GM19238 (cell line): Measurements from ENCODE around the gene CPXCR1.
"Not testable (repeated sequence)": the region's sequence is repeated elsewhere in the genome, so short reads cannot be mapped to it uniquely, and the experiment has no call there.

ENCODE experiments used
- DNase-seq: peaks from one replicate; pipeline ENCODE4 v3.0.0; 2011; ENCODE audit warnings: low spot score; ENCODE audit not compliant: insufficient read length

The CPXCR1 gene

DNA sequence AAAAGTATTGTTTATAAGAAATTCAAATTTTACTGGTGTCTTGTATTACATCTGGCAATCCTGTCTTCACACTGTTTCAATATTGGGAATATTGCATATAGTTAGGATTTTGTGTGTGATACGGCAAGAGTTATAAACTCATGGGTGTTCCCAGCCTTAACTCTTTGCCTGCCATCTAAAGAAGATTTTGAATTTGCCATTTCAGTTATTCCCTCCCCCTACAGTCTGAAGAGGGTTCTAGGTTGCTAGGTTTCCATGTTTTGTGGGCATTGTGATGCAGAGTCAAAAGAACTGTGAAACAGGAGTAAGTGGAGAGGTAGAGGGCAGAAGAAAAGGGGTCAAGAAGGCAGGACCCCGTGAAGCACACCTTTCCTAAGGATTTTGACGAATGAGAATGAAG lies at the start of gene CPXCR1:
Gene CPXCR1, plus strand, starts transcription at position 301 of the 400 bp plus-strand sequence. CDS start 6,190 bp downstream, outside the sequence.
- no peak for DNase-seq

DNA sequence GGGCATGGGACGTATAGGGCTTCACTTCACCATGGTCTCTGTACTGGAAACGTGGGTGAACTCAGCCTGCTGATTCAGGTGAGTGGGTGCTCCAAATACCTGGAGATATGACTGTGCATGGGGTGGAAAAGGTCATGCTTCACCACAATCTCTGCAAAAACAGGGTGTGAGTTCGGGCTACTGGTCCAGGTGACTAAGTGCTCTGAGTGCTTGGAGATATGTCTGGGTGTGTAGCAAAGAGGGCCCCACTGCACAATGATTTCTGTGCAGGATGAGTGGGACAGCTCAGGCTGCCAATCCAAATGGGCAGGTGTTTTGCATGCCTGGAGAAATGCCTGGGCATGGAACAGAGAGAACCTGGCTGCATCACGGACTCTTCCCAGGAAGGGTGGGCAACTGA lies 11.2 kb upstream of the CPXCR1 start:
- no peak for DNase-seq

DNA sequence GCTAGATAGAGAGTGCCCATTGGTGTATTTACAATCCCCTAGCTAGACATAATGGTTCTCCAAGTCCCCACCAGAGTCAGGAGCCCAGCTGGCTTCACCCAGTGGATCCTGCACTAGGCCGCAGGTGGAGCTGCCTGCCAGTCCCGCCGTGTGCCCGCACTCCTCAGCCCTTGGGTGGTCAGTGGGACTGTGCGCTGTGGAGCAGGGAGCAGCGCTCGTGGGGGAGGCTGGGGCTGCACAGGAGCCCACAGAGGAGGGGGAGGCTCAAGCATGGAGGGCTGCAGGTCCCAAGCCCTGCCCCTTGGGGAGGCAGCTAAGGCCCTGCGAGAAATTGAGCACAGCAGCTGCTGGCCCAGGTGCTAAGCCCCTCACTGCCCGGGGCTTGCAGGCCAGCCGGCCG lies 810 bp upstream of the CPXCR1 start:
- not testable (repeated sequence) for DNase-seq

DNA sequence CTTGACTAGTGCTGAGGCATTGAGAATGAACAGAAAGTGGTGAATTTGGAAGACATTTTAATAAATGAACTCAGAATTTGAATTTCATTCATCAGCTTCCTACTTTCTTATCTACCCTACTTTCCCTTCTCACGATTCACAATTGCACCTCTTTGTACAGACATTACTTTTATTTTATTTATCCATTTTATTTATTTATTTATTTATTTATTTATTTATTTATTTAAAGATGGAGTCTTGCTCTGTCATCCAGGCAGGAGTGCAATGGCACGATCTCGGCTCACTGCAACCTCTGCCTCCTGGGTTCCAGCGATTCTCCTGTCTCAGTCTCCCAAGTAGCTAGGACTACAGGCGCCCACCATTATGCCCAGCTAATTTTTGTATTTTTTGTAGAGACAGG lies 5.3 kb downstream of the CPXCR1 start:
- not testable (repeated sequence) for DNase-seq

DNA sequence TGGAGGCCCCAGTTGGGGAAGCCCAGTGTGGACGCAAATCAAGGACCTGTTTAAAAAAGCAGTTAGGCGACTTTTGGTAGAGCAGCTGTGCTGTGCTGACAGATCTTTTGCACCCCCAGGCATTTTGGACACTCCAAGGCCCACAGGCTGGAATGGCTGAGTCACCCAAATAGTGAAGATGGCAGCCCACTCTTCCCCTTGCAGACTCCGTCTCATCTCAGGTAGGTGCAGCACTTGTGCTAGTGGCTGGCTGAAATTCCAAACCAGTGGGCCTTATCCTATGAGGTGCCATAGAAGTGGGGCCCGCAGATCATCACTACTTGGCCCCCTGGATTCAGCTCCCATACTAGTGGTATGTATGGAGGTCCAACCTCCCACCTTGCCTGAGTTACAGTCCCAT lies 42.8 kb downstream of the CPXCR1 start:
- no peak for DNase-seq
